Measurements from ENCODE around the gene TMED10. TPM values are rescaled to one million over a fixed set of nuclear protein-coding genes. Genes with fewer than 3 reads are reported as not detected.

Gene TMED10
- polyA plus RNA-seq, 2 of the 4 experiments (the other 2 are of a cell fraction): 290 to 354 TPM

GRCh38 chr14:75109877-75110276, 66.5 kb downstream of the TMED10 start:
- H3K9me3 ChIP-seq: no peaks in the 10 kb centered on the region
- WGBS (ENCODE audit: missing lambda C conversion rate): 86% methylated on average over 2 of the region's 2 CpGs

GRCh38 chr14:75107186-75107585, 69.2 kb downstream of the TMED10 start:
- 73% methylated on average over 3 of the region's 3 CpGs for WGBS (ENCODE audit: missing lambda C conversion rate)
- H3K4me2 ChIP-seq: no peak overlapping the region
- H3K4me3 ChIP-seq: no peak overlapping the region
- no peak for TF ChIP-seq KDM1A (IDR thresholded peaks at IDR 0.05; ENCODE audit: low read depth)
- TF ChIP-seq EP300 (IDR thresholded peaks at IDR 0.05): no peak
- TF ChIP-seq RFX5 (IDR thresholded peaks at IDR 0.05): no peak
- no peak for TF ChIP-seq SMC3 (IDR thresholded peaks at IDR 0.05)
- TF ChIP-seq ZSCAN20 (CRISPR knock-in tag; IDR thresholded peaks at IDR 0.05): no peak
- no peak for TF ChIP-seq E2F6 (IDR thresholded peaks at IDR 0.05; ENCODE audit: borderline replicate concordance, low read depth)
- TF ChIP-seq BHLHE40 (IDR thresholded peaks at IDR 0.05; ENCODE audit: low read depth, low read length): no peak
- TF ChIP-seq ZNF302 (CRISPR knock-in tag; IDR thresholded peaks at IDR 0.05): no peak
- TF ChIP-seq KDM5A (IDR thresholded peaks at IDR 0.05): no peak
- ATAC-seq (no peak), FAIRE-seq (no peak), DNase-seq (ENCODE audit: low read depth in 1 of 2, low spot score in 1 of 2) (no peak)
- H3K9me3 ChIP-seq: no peaks in the 10 kb centered on the region
- H3K27ac ChIP-seq: no peak overlapping the region
- no peaks in the 10 kb centered on the region for H3K4me1 ChIP-seq
- ChIA-PET CTCF (interaction anchor here (0.7 to 1.3 kb wide), 3 partner anchors 11 to 162 kb away, joined by 3 to 5 read pairs (median 3); no protein-coding TSS in a partner anchor), POLR2A (no interaction called here)

More at GRCh38 chr14:75109877-75110276, 66.5 kb downstream of the TMED10 start:
- FAIRE-seq (no peak), DNase-seq (ENCODE audit: low read depth in 1 of 2, low spot score in 1 of 2) (no peak), ATAC-seq (no peak)
- CTCF ChIA-PET: interaction anchor here (0.9 to 1.7 kb wide), 7 partner anchors 9 to 204 kb away, joined by 3 to 11 read pairs (median 4); no protein-coding TSS in a partner anchor
- POLR2A ChIA-PET: no interaction called here
- TF ChIP-seq JUNB (IDR thresholded peaks at IDR 0.05) (no peak), POLR2AphosphoS2 (conservative IDR thresholded peaks at IDR 0.05; ENCODE audit: low read length) (no peak), E2F6 (IDR thresholded peaks at IDR 0.05; ENCODE audit: borderline replicate concordance, low read depth) (no peak), EP300 (IDR thresholded peaks at IDR 0.05) (no peak), HEYL (CRISPR knock-in tag; IDR thresholded peaks at IDR 0.05) (no peak), MAFK (IDR thresholded peaks at IDR 0.05; ENCODE audit: partially characterized antibody) (no peak), RFX5 (IDR thresholded peaks at IDR 0.05) (no peak), ELK1 (IDR thresholded peaks at IDR 0.05; ENCODE audit: low read depth, low read length) (no peak), HES2 (IDR thresholded peaks at IDR 0.05) (no peak), NR3C1 (IDR thresholded peaks at IDR 0.05) (no peak), CHD2 (IDR thresholded peaks at IDR 0.05; ENCODE audit: low read length, partially characterized antibody) (no peak), RCOR1 (IDR thresholded peaks at IDR 0.05; ENCODE audit: low read depth, low read length) (no peak), NFE2L2 (conservative IDR thresholded peaks at IDR 0.05; ENCODE audit: low read length) (no peak), HOXB13 (CRISPR knock-in tag; IDR thresholded peaks at IDR 0.05; ENCODE audit: low read depth) (no peak), SMC3 (IDR thresholded peaks at IDR 0.05) (no peak), CBX8 (IDR thresholded peaks at IDR 0.05) (no peak), HOXA7 (CRISPR knock-in tag; IDR thresholded peaks at IDR 0.05) (no peak)
- H3K4me3 ChIP-seq: no peak overlapping the region
- H3K4me2 ChIP-seq: no peak overlapping the region
- H3K4me1 ChIP-seq: no peaks in the 10 kb centered on the region
- H3K27ac ChIP-seq: no peak overlapping the region

- no peaks in the 10 kb centered on the region for H3K9me3 ChIP-seq
- H3K27ac ChIP-seq: no peak overlapping the region
- no peaks in the 10 kb centered on the region for H3K4me1 ChIP-seq
- POLR2A ChIA-PET: no interaction called here
- CTCF ChIA-PET: interaction anchor here (0.7 to 2.5 kb wide), 2 partner anchors 13 to 1104 kb away, joined by 3 to 20 read pairs; no protein-coding TSS in a partner anchor
- H3K4me3 ChIP-seq: no peak overlapping the region
- DNase-seq (ENCODE audit: low read depth in 1 of 2, low spot score in 1 of 2) (no peak), FAIRE-seq (no peak), ATAC-seq (no peak)
- 79% methylated on average over 4 of the region's 4 CpGs for WGBS (ENCODE audit: missing lambda C conversion rate)
- H3K4me2 ChIP-seq: no peak overlapping the region
- no peak for TF ChIP-seq ATOH8 (CRISPR knock-in tag; IDR thresholded peaks at IDR 0.05; ENCODE audit: low read depth)
- no peak for TF ChIP-seq CEBPB (IDR thresholded peaks at IDR 0.05)
- no peak for TF ChIP-seq EHMT2 (IDR thresholded peaks at IDR 0.05; ENCODE audit: low read depth)
- TF ChIP-seq HMGXB4 (CRISPR knock-in tag; IDR thresholded peaks at IDR 0.05; ENCODE audit: borderline replicate concordance): no peak
- TF ChIP-seq HEYL (CRISPR knock-in tag; IDR thresholded peaks at IDR 0.05): no peak
- no peak for TF ChIP-seq EHF (CRISPR knock-in tag; IDR thresholded peaks at IDR 0.05)
- no peak for TF ChIP-seq NFE2L2 (conservative IDR thresholded peaks at IDR 0.05; ENCODE audit: low read length)
- TF ChIP-seq HOXB5 (CRISPR knock-in tag; IDR thresholded peaks at IDR 0.05): no peak
These were observed 74.9 kb downstream of the TMED10 start for GRCh38 chr14:75101491-75101890.

Measured in A549 (cell line).